ENCODE data around the gene PGAP3.

Gene PGAP3

GRCh38 chr17:39675390-39676082, 12.3 kb downstream of the PGAP3 start:
- Histone ChIP-seq H3K4me1 (ENCODE audit: insufficient read depth, low read length) (no peaks in the 10 kb centered on the region; the same call in 1 of the 2 replicates), H3K36me3 (ENCODE audit: insufficient read depth, low read length) (no peaks in the 10 kb centered on the region), H3K9me3 (ENCODE audit: control insufficient read depth, insufficient read depth, low read length) (no peaks in the 10 kb centered on the region), H3K9ac (ENCODE audit: low read depth, low read length) (no peak overlapping the region)

- H3K9ac ChIP-seq (ENCODE audit: low read depth, low read length) = no peak overlapping the region
These were observed 13.0 kb downstream of the PGAP3 start for GRCh38 chr17:39674702-39675389.

GRCh38 chr17:39674179-39674578, 13.7 kb downstream of the PGAP3 start:
- H3K9ac ChIP-seq (ENCODE audit: low read depth, low read length) = no peak overlapping the region
- H3K4me1 ChIP-seq (ENCODE audit: insufficient read depth, low read length) = no peaks in the 10 kb centered on the region; the same call in 1 of the 2 replicates
- no peaks in the 10 kb centered on the region for H3K9me3 ChIP-seq (ENCODE audit: control insufficient read depth, insufficient read depth, low read length)
- no peaks in the 10 kb centered on the region for H3K36me3 ChIP-seq (ENCODE audit: insufficient read depth, low read length)

More at GRCh38 chr17:39674702-39675389, 13.0 kb downstream of the PGAP3 start:
- Histone ChIP-seq H3K4me1 (ENCODE audit: insufficient read depth, low read length) (no peaks in the 10 kb centered on the region; the same call in 1 of the 2 replicates), H3K36me3 (ENCODE audit: insufficient read depth, low read length) (no peaks in the 10 kb centered on the region), H3K9me3 (ENCODE audit: control insufficient read depth, insufficient read depth, low read length) (no peaks in the 10 kb centered on the region)

GRCh38 chr17:39673335-39674081, 14.3 kb downstream of the PGAP3 start:
- H3K9me3 ChIP-seq (ENCODE audit: control insufficient read depth, insufficient read depth, low read length) = no peaks in the 10 kb centered on the region
- H3K9ac ChIP-seq (ENCODE audit: low read depth, low read length) = no peak overlapping the region
- no peaks in the 10 kb centered on the region for H3K36me3 ChIP-seq (ENCODE audit: insufficient read depth, low read length)
- no peaks in the 10 kb centered on the region; the same call in 1 of the 2 replicates for H3K4me1 ChIP-seq (ENCODE audit: insufficient read depth, low read length)

GRCh38 chr17:39672522-39673334, 15.1 kb downstream of the PGAP3 start:
- Histone ChIP-seq H3K9me3 (ENCODE audit: control insufficient read depth, insufficient read depth, low read length) (no peaks in the 10 kb centered on the region), H3K36me3 (ENCODE audit: insufficient read depth, low read length) (no peaks in the 10 kb centered on the region), H3K4me1 (ENCODE audit: insufficient read depth, low read length) (no peaks in the 10 kb centered on the region; the same call in 1 of the 2 replicates), H3K9ac (ENCODE audit: low read depth, low read length) (no peak overlapping the region)

GRCh38 chr17:39671651-39672521, 16.0 kb downstream of the PGAP3 start:
- H3K4me1 ChIP-seq (ENCODE audit: insufficient read depth, low read length) = peaks cover 2% of the 10 kb centered on the region; the same call in 1 of the 2 replicates
- H3K36me3 ChIP-seq (ENCODE audit: insufficient read depth, low read length) = no peaks in the 10 kb centered on the region
- H3K9ac ChIP-seq (ENCODE audit: low read depth, low read length) = no peak overlapping the region
- H3K9me3 ChIP-seq (ENCODE audit: control insufficient read depth, insufficient read depth, low read length) = no peaks in the 10 kb centered on the region

- no peak overlapping the region for H3K9ac ChIP-seq (ENCODE audit: low read depth, low read length)
- peaks cover 12% of the 10 kb centered on the region; the same call in 1 of the 2 replicates for H3K4me1 ChIP-seq (ENCODE audit: insufficient read depth, low read length)
- H3K36me3 ChIP-seq (ENCODE audit: insufficient read depth, low read length) = no peaks in the 10 kb centered on the region
- H3K9me3 ChIP-seq (ENCODE audit: control insufficient read depth, insufficient read depth, low read length) = no peaks in the 10 kb centered on the region
These were observed 17.1 kb downstream of the PGAP3 start for GRCh38 chr17:39670746-39671145.

GRCh38 chr17:39669897-39670735, 17.7 kb downstream of the PGAP3 start:
- Histone ChIP-seq H3K9ac (ENCODE audit: low read depth, low read length) (no peak overlapping the region), H3K4me1 (ENCODE audit: insufficient read depth, low read length) (peaks cover 18% of the 10 kb centered on the region; the same call in 1 of the 2 replicates), H3K36me3 (ENCODE audit: insufficient read depth, low read length) (no peaks in the 10 kb centered on the region), H3K9me3 (ENCODE audit: control insufficient read depth, insufficient read depth, low read length) (no peaks in the 10 kb centered on the region)

GRCh38 chr17:39667945-39668924, 19.6 kb downstream of the PGAP3 start, which contains the start of gene PNMT:
Gene PNMT, plus strand, starts transcription at chr17:39668453. Its CDS starts 23 bp downstream, at chr17:39668476.
- Histone ChIP-seq H3K9me3 (ENCODE audit: control insufficient read depth, insufficient read depth, low read length) (no peaks in the 10 kb centered on the region), H3K9ac (ENCODE audit: low read depth, low read length) (peak within 1 kb of the TSS; percentile 53), H3K4me1 (ENCODE audit: insufficient read depth, low read length) (peaks cover 31% of the 10 kb centered on the region), H3K36me3 (ENCODE audit: insufficient read depth, low read length) (no peaks in the 10 kb centered on the region)

- Histone ChIP-seq H3K9me3 (ENCODE audit: control insufficient read depth, insufficient read depth, low read length) (no peaks in the 10 kb centered on the region), H3K36me3 (ENCODE audit: insufficient read depth, low read length) (no peaks in the 10 kb centered on the region), H3K9ac (ENCODE audit: low read depth, low read length) (peak overlapping the region; percentile 45; the same call in 1 of the 2 replicates), H3K4me1 (ENCODE audit: insufficient read depth, low read length) (peaks cover 35% of the 10 kb centered on the region)
These were observed 20.5 kb downstream of the PGAP3 start for GRCh38 chr17:39667262-39667944.

GRCh38 chr17:39666601-39667261, 21.1 kb downstream of the PGAP3 start:
- Histone ChIP-seq H3K4me1 (ENCODE audit: insufficient read depth, low read length) (peaks cover 35% of the 10 kb centered on the region), H3K36me3 (ENCODE audit: insufficient read depth, low read length) (no peaks in the 10 kb centered on the region; the same call in 1 of the 2 replicates), H3K9ac (ENCODE audit: low read depth, low read length) (peak overlapping the region; percentile 45; the same call in 1 of the 2 replicates), H3K9me3 (ENCODE audit: control insufficient read depth, insufficient read depth, low read length) (no peaks in the 10 kb centered on the region)
